ENCODE results near the gene DNAH9. TPM values are rescaled to one million over a fixed set of nuclear protein-coding genes. Genes with fewer than 3 reads are reported as not detected.

The DNAH9 gene
- total and polyA plus RNA-seq, 2 donors: 0.79 to 1.2 TPM

DNA sequence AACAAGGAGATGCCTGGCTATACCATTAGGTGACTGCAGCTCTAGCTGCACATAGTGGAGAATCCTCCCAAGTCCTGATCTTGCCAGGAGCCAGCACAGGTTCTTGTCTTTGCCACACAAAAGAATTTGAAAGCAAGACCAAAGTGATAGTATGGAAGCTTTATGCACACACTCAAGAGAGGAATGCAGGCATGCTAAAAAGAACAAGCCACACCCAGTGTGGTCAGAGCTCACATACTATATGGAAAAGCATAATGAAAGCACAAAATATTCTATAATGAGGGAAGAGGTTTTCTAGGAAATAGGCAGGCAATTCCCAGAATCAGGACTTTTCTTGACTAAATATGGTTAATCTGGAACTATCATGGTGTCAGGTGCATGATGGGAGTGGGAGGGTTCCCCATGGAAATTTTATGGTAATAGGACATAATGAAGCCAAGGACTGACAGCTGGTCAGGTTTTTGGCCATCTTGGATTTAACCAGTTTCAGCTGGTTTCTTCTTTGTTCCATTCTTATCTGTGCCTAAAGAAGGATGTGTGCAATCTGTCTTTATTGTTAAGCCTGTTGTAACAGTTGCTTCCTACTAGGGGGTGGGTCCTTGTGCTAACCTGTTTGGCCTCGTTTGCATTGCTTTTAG, 227.4 kb downstream of the DNAH9 start:
- DNase-seq (ENCODE audit: extremely low spot score): no peak
- 39% methylated on average over 1 of the region's 1 CpG for WGBS
- Histone ChIP-seq H3K27ac (ENCODE audit: low read depth) (no peak overlapping the region), H3K36me3 (ENCODE audit: insufficient read depth) (no peaks in the 10 kb centered on the region), H3K4me3 (ENCODE audit: low read depth, low read length) (no peak overlapping the region), H3K4me1 (ENCODE audit: insufficient read depth) (no peaks in the 10 kb centered on the region)

- Histone ChIP-seq H3K4me1 (ENCODE audit: insufficient read depth) (no peaks in the 10 kb centered on the region), H3K4me3 (ENCODE audit: low read depth, low read length) (no peak overlapping the region), H3K36me3 (ENCODE audit: insufficient read depth) (no peaks in the 10 kb centered on the region), H3K27ac (ENCODE audit: low read depth) (no peak overlapping the region)
- WGBS: 59% methylated on average over 10 of the region's 10 CpGs
- no peak for DNase-seq (ENCODE audit: extremely low spot score)
Observed at GRCh38 chr17:11832401-11833137, 234.3 kb downstream of the DNAH9 start.

- WGBS: 85% methylated on average over 5 of the region's 5 CpGs
Observed at GRCh38 chr17:11836508-11836907, 238.2 kb downstream of the DNAH9 start.

GRCh38 chr17:11840052-11840451, 241.8 kb downstream of the DNAH9 start:
- Histone ChIP-seq H3K4me3 (ENCODE audit: low read depth, low read length) (no peak overlapping the region), H3K36me3 (ENCODE audit: insufficient read depth) (no peaks in the 10 kb centered on the region), H3K27ac (ENCODE audit: low read depth) (no peak overlapping the region), H3K4me1 (ENCODE audit: insufficient read depth) (no peaks in the 10 kb centered on the region)
- no peak for DNase-seq (ENCODE audit: extremely low spot score)
- WGBS: 81% methylated on average over 2 of the region's 2 CpGs

More at GRCh38 chr17:11836508-11836907, 238.2 kb downstream of the DNAH9 start:
- Histone ChIP-seq H3K4me3 (ENCODE audit: low read depth, low read length) (no peak overlapping the region), H3K36me3 (ENCODE audit: insufficient read depth) (no peaks in the 10 kb centered on the region), H3K27ac (ENCODE audit: low read depth) (no peak overlapping the region), H3K4me1 (ENCODE audit: insufficient read depth) (no peaks in the 10 kb centered on the region)
- DNase-seq (ENCODE audit: extremely low spot score): no peak

DNA sequence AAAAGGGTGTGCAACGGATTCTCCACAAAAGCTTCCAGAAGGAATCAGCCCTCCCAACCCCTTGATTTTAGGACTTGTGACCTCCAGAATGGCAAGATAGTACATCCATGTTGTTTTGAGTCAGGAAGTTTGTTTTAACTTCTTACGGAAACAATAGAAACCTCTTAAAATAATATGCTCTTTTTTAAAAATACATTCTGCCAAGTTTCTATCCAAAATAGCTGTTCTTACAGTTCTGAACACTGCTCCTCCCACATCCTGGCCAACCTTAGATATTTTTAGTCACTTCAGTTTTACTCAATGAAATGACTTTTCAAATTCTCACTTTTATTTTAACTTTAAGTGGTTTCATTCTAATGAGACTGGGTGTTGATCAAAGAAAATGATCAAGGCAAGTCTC, 242.6 kb downstream of the DNAH9 start:
- WGBS: 56% methylated on average over 2 of the region's 2 CpGs
- no peak for DNase-seq (ENCODE audit: extremely low spot score)
- Histone ChIP-seq H3K27ac (ENCODE audit: low read depth) (no peak overlapping the region), H3K4me1 (ENCODE audit: insufficient read depth) (no peaks in the 10 kb centered on the region), H3K36me3 (ENCODE audit: insufficient read depth) (no peaks in the 10 kb centered on the region), H3K4me3 (ENCODE audit: low read depth, low read length) (no peak overlapping the region)

DNA sequence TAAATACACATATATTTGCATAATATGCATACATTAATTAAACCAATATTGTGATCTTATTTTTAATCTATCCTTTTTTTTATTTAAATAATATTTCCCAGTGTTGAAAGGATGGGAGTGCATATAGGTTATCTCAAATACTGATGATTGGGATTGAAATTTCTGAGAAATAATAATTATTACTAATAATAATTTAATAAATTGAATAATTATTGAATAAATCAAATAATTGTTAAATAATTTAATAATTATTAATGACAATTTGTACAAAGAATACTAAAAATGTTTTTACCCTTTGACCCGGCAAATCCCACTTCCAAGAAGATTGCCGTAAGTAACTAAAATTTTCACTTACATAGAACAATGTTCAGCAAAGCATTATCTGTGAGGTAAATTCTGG, 250.1 kb downstream of the DNAH9 start:
- WGBS: 70% methylated on average over 2 of the region's 2 CpGs

GRCh38 chr17:11852231-11852630, 254.0 kb downstream of the DNAH9 start:
- DNase-seq (ENCODE audit: extremely low spot score): no peak
- Histone ChIP-seq H3K27ac (ENCODE audit: low read depth) (no peak overlapping the region), H3K4me3 (ENCODE audit: low read depth, low read length) (no peak overlapping the region), H3K36me3 (ENCODE audit: insufficient read depth) (no peaks in the 10 kb centered on the region), H3K4me1 (ENCODE audit: insufficient read depth) (no peaks in the 10 kb centered on the region)
- 65% methylated on average over 4 of the region's 4 CpGs for WGBS

More for the DNA sequence above, 250.1 kb downstream of the DNAH9 start:
- Histone ChIP-seq H3K27ac (ENCODE audit: low read depth) (no peak overlapping the region), H3K4me3 (ENCODE audit: low read depth, low read length) (no peak overlapping the region), H3K4me1 (ENCODE audit: insufficient read depth) (no peaks in the 10 kb centered on the region), H3K36me3 (ENCODE audit: insufficient read depth) (no peaks in the 10 kb centered on the region)
- DNase-seq (ENCODE audit: extremely low spot score): no peak

DNA sequence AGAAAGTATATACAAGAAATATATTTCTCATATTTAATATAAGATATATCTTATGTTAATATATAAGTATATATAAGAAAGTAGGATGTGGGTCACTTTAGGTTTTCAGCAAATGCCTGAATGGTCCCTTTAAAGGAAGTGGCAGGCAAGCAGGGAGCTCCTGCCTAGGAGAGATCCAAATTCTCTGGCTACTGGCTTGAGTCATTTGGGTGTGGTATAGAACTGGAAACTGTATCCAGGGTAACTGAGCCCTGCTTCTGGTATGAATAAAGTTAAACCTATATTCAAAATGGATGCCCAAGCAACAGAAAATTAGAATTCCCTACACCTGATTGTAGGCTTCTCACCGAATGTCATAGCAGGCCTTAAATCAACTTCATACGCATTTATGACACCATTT, 254.6 kb downstream of the DNAH9 start:
- Histone ChIP-seq H3K27ac (ENCODE audit: low read depth) (no peak overlapping the region), H3K4me1 (ENCODE audit: insufficient read depth) (no peaks in the 10 kb centered on the region), H3K36me3 (ENCODE audit: insufficient read depth) (no peaks in the 10 kb centered on the region), H3K4me3 (ENCODE audit: low read depth, low read length) (no peak overlapping the region)
- 86% methylated on average over 2 of the region's 2 CpGs for WGBS
- no peak for DNase-seq (ENCODE audit: extremely low spot score)

DNA sequence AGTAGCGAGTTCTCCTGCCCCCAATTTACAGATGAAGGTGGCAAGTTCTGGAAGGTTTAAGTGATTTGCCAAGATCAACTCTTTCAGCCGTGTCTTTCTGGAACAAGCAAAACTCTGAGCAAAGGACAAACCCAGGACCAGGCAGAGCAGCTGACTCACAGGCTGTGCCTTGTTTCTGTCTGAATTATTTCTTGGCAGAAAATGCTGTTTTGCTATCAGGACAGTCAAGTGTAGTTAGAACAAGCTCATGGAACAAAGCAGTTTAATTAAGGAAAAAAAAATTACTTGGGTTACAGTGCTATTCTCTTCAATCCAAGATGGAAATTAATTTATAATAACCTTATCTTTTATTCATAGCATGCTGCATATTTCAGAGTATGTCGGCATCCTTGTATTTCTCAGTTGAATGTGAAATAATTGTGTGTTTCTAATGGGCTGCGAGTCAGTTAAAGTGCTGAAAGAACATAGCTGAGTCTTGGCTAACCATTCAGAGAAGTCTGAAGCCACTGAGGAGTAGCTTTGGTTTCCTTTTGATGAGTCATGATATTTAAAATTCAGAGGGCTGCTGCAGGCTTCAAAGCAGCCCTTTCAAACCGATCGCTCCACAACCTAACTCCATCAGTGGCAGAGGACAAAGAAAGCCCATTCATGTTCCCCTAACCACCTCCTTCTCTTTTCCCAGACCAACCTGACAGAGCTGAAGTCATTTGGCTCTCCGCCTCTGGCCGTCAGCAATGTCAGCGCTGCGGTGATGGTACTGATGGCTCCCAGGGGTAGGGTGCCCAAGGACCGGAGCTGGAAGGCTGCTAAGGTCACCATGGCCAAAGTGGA, 255.3 kb downstream of the DNAH9 start:
- no peak for DNase-seq (ENCODE audit: extremely low spot score)
- Histone ChIP-seq H3K27ac (ENCODE audit: low read depth) (no peak overlapping the region), H3K4me1 (ENCODE audit: insufficient read depth) (no peaks in the 10 kb centered on the region), H3K4me3 (ENCODE audit: low read depth, low read length) (no peak overlapping the region), H3K36me3 (ENCODE audit: insufficient read depth) (no peaks in the 10 kb centered on the region)
- 55% methylated on average over 11 of the region's 11 CpGs for WGBS

DNA sequence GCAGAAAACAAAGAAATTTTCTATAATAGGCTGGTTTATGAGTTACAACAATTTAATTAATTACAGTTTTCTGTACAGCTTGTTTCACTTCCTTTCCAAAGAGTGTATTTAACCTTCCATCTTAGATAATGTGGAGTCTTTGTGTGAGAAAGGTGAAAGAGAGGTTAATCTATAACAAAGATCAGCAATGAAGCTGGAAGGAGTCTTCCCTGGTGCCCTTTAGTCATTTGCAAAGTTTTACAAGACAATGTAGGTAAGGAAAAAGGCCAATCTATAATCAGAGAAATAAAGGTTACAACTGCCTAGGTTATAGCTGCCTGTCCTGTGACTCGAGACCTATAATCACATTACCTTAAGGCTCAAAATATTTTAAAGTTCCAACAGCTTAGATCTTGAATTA, 257.0 kb downstream of the DNAH9 start:
- no peak overlapping the region for H3K4me3 ChIP-seq (ENCODE audit: low read depth, low read length)
- WGBS: 82% methylated on average over 1 of the region's 1 CpG
- DNase-seq (ENCODE audit: extremely low spot score): no peak
- H3K36me3 ChIP-seq (ENCODE audit: insufficient read depth): no peaks in the 10 kb centered on the region
- H3K27ac ChIP-seq (ENCODE audit: low read depth): no peak overlapping the region
- no peaks in the 10 kb centered on the region for H3K4me1 ChIP-seq (ENCODE audit: insufficient read depth)

DNA sequence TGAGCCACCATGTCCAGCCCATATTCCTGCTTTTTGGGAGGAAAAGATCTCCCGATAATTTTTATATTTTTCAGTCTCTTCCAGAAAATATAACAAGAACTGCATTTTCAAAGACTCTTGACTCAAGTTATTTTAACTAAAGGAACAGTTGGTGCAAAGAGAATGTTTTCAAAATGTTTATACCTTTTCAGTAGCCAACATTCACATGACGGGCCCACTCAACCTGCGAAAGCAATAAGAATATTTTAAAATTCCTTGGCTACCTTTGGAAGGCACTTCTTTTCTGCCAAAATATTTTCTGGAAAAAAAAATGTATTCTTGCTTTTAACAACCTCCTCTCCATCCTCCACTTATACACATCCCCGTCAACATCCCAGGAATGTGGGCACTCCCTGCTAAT, 258.7 kb downstream of the DNAH9 start:
- Histone ChIP-seq H3K27ac (ENCODE audit: low read depth) (no peak overlapping the region), H3K4me3 (ENCODE audit: low read depth, low read length) (no peak overlapping the region), H3K36me3 (ENCODE audit: insufficient read depth) (no peaks in the 10 kb centered on the region), H3K4me1 (ENCODE audit: insufficient read depth) (no peaks in the 10 kb centered on the region)
- 91% methylated on average over 4 of the region's 4 CpGs for WGBS
- DNase-seq (ENCODE audit: extremely low spot score): no peak

- H3K4me3 ChIP-seq (ENCODE audit: low read depth, low read length): no peak overlapping the region
- H3K36me3 ChIP-seq (ENCODE audit: insufficient read depth): no peaks in the 10 kb centered on the region
- 77% methylated on average over 8 of the region's 8 CpGs for WGBS
- no peak overlapping the region for H3K27ac ChIP-seq (ENCODE audit: low read depth)
- no peak for DNase-seq (ENCODE audit: extremely low spot score)
- H3K4me1 ChIP-seq (ENCODE audit: insufficient read depth): no peaks in the 10 kb centered on the region
Observed at GRCh38 chr17:11869680-11870394, 271.6 kb downstream of the DNAH9 start.

GRCh38 chr17:11871773-11872172, 273.5 kb downstream of the DNAH9 start:
- WGBS: 77% methylated on average over 10 of the region's 10 CpGs

More at GRCh38 chr17:11871773-11872172, 273.5 kb downstream of the DNAH9 start:
- DNase-seq (ENCODE audit: extremely low spot score): no peak
- Histone ChIP-seq H3K4me1 (ENCODE audit: insufficient read depth) (no peaks in the 10 kb centered on the region), H3K4me3 (ENCODE audit: low read depth, low read length) (no peak overlapping the region), H3K36me3 (ENCODE audit: insufficient read depth) (no peaks in the 10 kb centered on the region), H3K27ac (ENCODE audit: low read depth) (no peak overlapping the region)

Measured in urinary bladder (tissue), 4 donors.